Mammary epithelial cell (primary cell): ENCODE results near the gene YY1AP1.

Experiments
- CTCF ChIP-seq, 2 donors: IDR thresholded peaks in 1 of 2; conservative IDR thresholded peaks in 1 of 2; 2 replicates each; pipeline ENCODE4 v1.5.1; 2011 to 2012; ENCODE audit warnings: inconsistent platforms in 2 of 2, low read length in 2 of 2, mild to moderate bottlenecking in 2 of 2, control low read depth in 1 of 2, low read depth in 1 of 2; ENCODE audit not compliant: insufficient read depth in 1 of 2; ENCODE audit errors: extremely low read depth in 1 of 2
- EZH2 ChIP-seq: IDR thresholded peaks from 2 replicates; pipeline ENCODE4 v1.6.1; 2012; ENCODE audit warnings: low read length, inconsistent platforms, borderline replicate concordance

- TF ChIP-seq CTCF (conservative IDR thresholded peaks at IDR 0.05 in 1 of 2, IDR thresholded peaks at IDR 0.05 in 1 of 2; ENCODE audit: extremely low read depth in 1 of 2, insufficient read depth in 1 of 2, low read depth in 1 of 2, low read length in 2 of 2): no peak
- TF ChIP-seq EZH2: no peak
These were observed 8.0 kb downstream of the YY1AP1 start for GRCh38 chr1:155680531-155680930.
